ENCODE data around the gene MRPS21.
"Not testable (repeated sequence)": the region's sequence is repeated elsewhere in the genome, so short reads cannot be mapped to it uniquely, and the experiment has no call there.

Gene MRPS21

GRCh38 chr1:150281758-150282557 is 11.7 kb upstream of the MRPS21 start, which contains the start of gene CIART:
Gene CIART, plus strand, starts transcription at chr1:150282554. Its CDS starts 714 bp downstream, at chr1:150283268.
- DNase-seq: peak; percentile 73 to 77

- no peak for DNase-seq
These were observed 11.1 kb upstream of the MRPS21 start for GRCh38 chr1:150282558-150282958.

- DNase-seq: no peak
These were observed 10.4 kb upstream of the MRPS21 start for GRCh38 chr1:150283260-150283659.

GRCh38 chr1:150288382-150288781 is 5.3 kb upstream of the MRPS21 start:
- DNase-seq: no peak

GRCh38 chr1:150288822-150289221 is 4.8 kb upstream of the MRPS21 start:
- DNase-seq: no peak

GRCh38 chr1:150295476-150295875 is 1.8 kb downstream of the MRPS21 start:
- no peak for DNase-seq

GRCh38 chr1:150299716-150300115 is 6.1 kb downstream of the MRPS21 start:
- no peak for DNase-seq

- DNase-seq: no peak
These were observed 8.7 kb downstream of the MRPS21 start for GRCh38 chr1:150302338-150302737.

GRCh38 chr1:150302902-150303301 is 9.2 kb downstream of the MRPS21 start:
- no peak for DNase-seq

- not testable (repeated sequence) for DNase-seq
These were observed 14.9 kb downstream of the MRPS21 start for GRCh38 chr1:150308585-150308984.

- DNase-seq: no peak
These were observed 16.3 kb downstream of the MRPS21 start for GRCh38 chr1:150309758-150310508.

- no peak for DNase-seq
These were observed 18.1 kb downstream of the MRPS21 start for GRCh38 chr1:150311762-150312161.

- not testable (repeated sequence) for DNase-seq
These were observed 21.0 kb downstream of the MRPS21 start for GRCh38 chr1:150314691-150315090.

GRCh38 chr1:150320667-150320978 is 27.0 kb downstream of the MRPS21 start:
- DNase-seq: no peak

- DNase-seq: peak in 1 of 2 experiments; percentile 11
These were observed 28.1 kb downstream of the MRPS21 start for GRCh38 chr1:150321826-150322166.

GRCh38 chr1:150322310-150322709 is 28.6 kb downstream of the MRPS21 start:
- DNase-seq: no peak

- no peak for DNase-seq
These were observed 39.1 kb downstream of the MRPS21 start for GRCh38 chr1:150332651-150333290.

GRCh38 chr1:150346316-150346715 is 52.7 kb downstream of the MRPS21 start:
- no peak for DNase-seq

- no peak for DNase-seq
These were observed 59.2 kb downstream of the MRPS21 start for GRCh38 chr1:150352866-150353265.
